SK-N-SH treated with all-trans-retinoic acid at 6 μM for 48 hours (cell line): ENCODE measurements around the gene WDR77.

Experiments
- ATAC-seq: fragments of 200-7000 bp; cut with Tn5 transposase; 3 replicates; pipeline ENCODE4 v1.9.1; 2020; ENCODE audit warnings: mild to moderate bottlenecking, moderate library complexity
- ARNTL ChIP-seq: fragments of 450-650 bp; formaldehyde crosslinking; IDR thresholded peaks from 2 replicates; pipeline ENCODE4 v1.5.0; 2020; ENCODE audit warnings: low read depth, mild to moderate bottlenecking, moderate library complexity, borderline replicate concordance
- BACH2 ChIP-seq: fragments of 250-450 bp; sonication (Bioruptor Pico); IDR thresholded peaks from 2 replicates; pipeline ENCODE4 v1.9.0; 2021; ENCODE audit warnings: mild to moderate bottlenecking, borderline replicate concordance
- CREB5 ChIP-seq: fragments of 250-450 bp; sonication (Bioruptor Pico); IDR thresholded peaks from 2 replicates; pipeline ENCODE4 v1.5.1; 2020; ENCODE audit warnings: low read depth, mild to moderate bottlenecking, moderate library complexity
- CSDC2 ChIP-seq: fragments of 250-450 bp; sonication (Bioruptor Pico); IDR thresholded peaks from 2 replicates; pipeline ENCODE4 v1.5.0; 2020; ENCODE audit warnings: mild to moderate bottlenecking, moderate library complexity
- ESRRG ChIP-seq: fragments of 250-450 bp; sonication (Bioruptor Pico); IDR thresholded peaks from 2 replicates; pipeline ENCODE4 v1.6.1; 2021; ENCODE audit warnings: mild to moderate bottlenecking
- GLIS3 ChIP-seq: fragments of 250-450 bp; sonication (Bioruptor Pico); IDR thresholded peaks from 2 replicates; pipeline ENCODE4 v1.5.0; 2020; ENCODE audit warnings: mild to moderate bottlenecking, moderate library complexity
- ISL1 ChIP-seq: fragments of 250-450 bp; sonication (Bioruptor Pico); IDR thresholded peaks from 2 replicates; pipeline ENCODE4 v2.1.2; 2022; ENCODE audit warnings: mild to moderate bottlenecking, moderate library complexity
- PATZ1 ChIP-seq: fragments of 250-450 bp; sonication (Bioruptor Pico); IDR thresholded peaks from 2 replicates; pipeline ENCODE4 v1.8.0; 2020; ENCODE audit warnings: mild to moderate bottlenecking, moderate library complexity, borderline replicate concordance
- PPARA ChIP-seq: fragments of 250-450 bp; sonication (Bioruptor Pico); IDR thresholded peaks from 2 replicates; pipeline ENCODE4 v1.5.0; 2020; ENCODE audit warnings: mild to moderate bottlenecking, borderline replicate concordance
- RARB ChIP-seq: fragments of 250-450 bp; sonication (Bioruptor Pico); IDR thresholded peaks from 2 replicates; pipeline ENCODE4 v1.8.0; 2021; ENCODE audit warnings: mild to moderate bottlenecking, moderate library complexity
- SNAI2 ChIP-seq: fragments of 250-450 bp; sonication (Bioruptor Pico); IDR thresholded peaks from 2 replicates; pipeline ENCODE4 v1.5.0; 2020; ENCODE audit warnings: mild to moderate bottlenecking, moderate library complexity
- ZC3H10 ChIP-seq: fragments of 250-450 bp; sonication (Bioruptor Pico); IDR thresholded peaks from 2 replicates; pipeline ENCODE4 v1.5.1; 2021; ENCODE audit warnings: mild to moderate bottlenecking, moderate library complexity
- ZFP3 ChIP-seq: fragments of 250-450 bp; sonication (Bioruptor Pico); IDR thresholded peaks from 2 replicates; pipeline ENCODE4 v1.5.0; 2020; ENCODE audit warnings: mild to moderate bottlenecking, moderate library complexity
- ZFP30 ChIP-seq: fragments of 450-650 bp; formaldehyde crosslinking; IDR thresholded peaks from 2 replicates; pipeline ENCODE4 v1.5.0; 2022; ENCODE audit warnings: mild to moderate bottlenecking, moderate library complexity
- ZNF565 ChIP-seq: fragments of 450-650 bp; formaldehyde crosslinking; conservative IDR thresholded peaks from 2 replicates; pipeline ENCODE4 v1.5.0; 2020; ENCODE audit warnings: low read depth, mild to moderate bottlenecking, moderate library complexity
- ZNF70 ChIP-seq: fragments of 450-650 bp; formaldehyde crosslinking; IDR thresholded peaks from 2 replicates; pipeline ENCODE4 v1.5.0; 2020; ENCODE audit warnings: mild to moderate bottlenecking, moderate library complexity
- ZNF8 ChIP-seq: fragments of 450-650 bp; formaldehyde crosslinking; IDR thresholded peaks from 2 replicates; pipeline ENCODE4 v1.5.0; 2020; ENCODE audit warnings: mild to moderate bottlenecking, moderate library complexity
- TF ChIP-seq, protein P1 (sequence below): fragments of 250-450 bp; sonication (Bioruptor Pico); IDR thresholded peaks from 2 replicates; pipeline ENCODE4 v1.5.0; 2020; ENCODE audit warnings: mild to moderate bottlenecking, moderate library complexity
- TF ChIP-seq, protein P2 (sequence below): fragments of 250-450 bp; sonication (Bioruptor Pico); IDR thresholded peaks from 2 replicates; pipeline ENCODE4 v1.8.0; 2021; ENCODE audit warnings: low read depth, mild to moderate bottlenecking, moderate library complexity, borderline replicate concordance

Gene WDR77

GRCh38 chr1:111448918-111449702 lies at the start of gene WDR77, which contains the start of gene ATP5PB:
Gene WDR77, minus strand, starts transcription at chr1:111449256. Its CDS starts 87 bp downstream, at chr1:111449169.
Gene ATP5PB, plus strand, starts transcription at chr1:111449464. Its CDS starts 78 bp downstream, at chr1:111449542.
- TF ChIP-seq, protein P1, sequence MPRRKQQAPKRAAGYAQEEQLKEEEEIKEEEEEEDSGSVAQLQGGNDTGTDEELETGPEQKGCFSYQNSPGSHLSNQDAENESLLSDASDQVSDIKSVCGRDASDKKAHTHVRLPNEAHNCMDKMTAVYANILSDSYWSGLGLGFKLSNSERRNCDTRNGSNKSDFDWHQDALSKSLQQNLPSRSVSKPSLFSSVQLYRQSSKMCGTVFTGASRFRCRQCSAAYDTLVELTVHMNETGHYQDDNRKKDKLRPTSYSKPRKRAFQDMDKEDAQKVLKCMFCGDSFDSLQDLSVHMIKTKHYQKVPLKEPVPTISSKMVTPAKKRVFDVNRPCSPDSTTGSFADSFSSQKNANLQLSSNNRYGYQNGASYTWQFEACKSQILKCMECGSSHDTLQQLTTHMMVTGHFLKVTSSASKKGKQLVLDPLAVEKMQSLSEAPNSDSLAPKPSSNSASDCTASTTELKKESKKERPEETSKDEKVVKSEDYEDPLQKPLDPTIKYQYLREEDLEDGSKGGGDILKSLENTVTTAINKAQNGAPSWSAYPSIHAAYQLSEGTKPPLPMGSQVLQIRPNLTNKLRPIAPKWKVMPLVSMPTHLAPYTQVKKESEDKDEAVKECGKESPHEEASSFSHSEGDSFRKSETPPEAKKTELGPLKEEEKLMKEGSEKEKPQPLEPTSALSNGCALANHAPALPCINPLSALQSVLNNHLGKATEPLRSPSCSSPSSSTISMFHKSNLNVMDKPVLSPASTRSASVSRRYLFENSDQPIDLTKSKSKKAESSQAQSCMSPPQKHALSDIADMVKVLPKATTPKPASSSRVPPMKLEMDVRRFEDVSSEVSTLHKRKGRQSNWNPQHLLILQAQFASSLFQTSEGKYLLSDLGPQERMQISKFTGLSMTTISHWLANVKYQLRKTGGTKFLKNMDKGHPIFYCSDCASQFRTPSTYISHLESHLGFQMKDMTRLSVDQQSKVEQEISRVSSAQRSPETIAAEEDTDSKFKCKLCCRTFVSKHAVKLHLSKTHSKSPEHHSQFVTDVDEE (CRISPR knock-in tag), result no peak
- TF ChIP-seq ESRRG (CRISPR knock-in tag), result no peak
- TF ChIP-seq BACH2 (CRISPR knock-in tag), result no peak
- no peak for TF ChIP-seq ZNF70 (CRISPR knock-in tag)
- no peak for TF ChIP-seq CSDC2
- no peak for TF ChIP-seq PATZ1 (CRISPR knock-in tag)
- no peak for TF ChIP-seq SNAI2 (CRISPR knock-in tag)
- no peak for TF ChIP-seq RARB (CRISPR knock-in tag)
- TF ChIP-seq ISL1, result no peak
- TF ChIP-seq CREB5 (CRISPR knock-in tag), result no peak
- TF ChIP-seq ZNF8 (CRISPR knock-in tag), result no peak
- TF ChIP-seq GLIS3, result no peak
- ATAC-seq, result peak; percentile 97

GRCh38 chr1:111497592-111497991 lies 48.5 kb upstream of the WDR77 start:
- no peak for TF ChIP-seq SNAI2 (CRISPR knock-in tag)
- TF ChIP-seq PPARA (CRISPR knock-in tag), result no peak
- TF ChIP-seq ZNF8 (CRISPR knock-in tag), result no peak
- no peak for TF ChIP-seq CSDC2
- TF ChIP-seq, protein P2, sequence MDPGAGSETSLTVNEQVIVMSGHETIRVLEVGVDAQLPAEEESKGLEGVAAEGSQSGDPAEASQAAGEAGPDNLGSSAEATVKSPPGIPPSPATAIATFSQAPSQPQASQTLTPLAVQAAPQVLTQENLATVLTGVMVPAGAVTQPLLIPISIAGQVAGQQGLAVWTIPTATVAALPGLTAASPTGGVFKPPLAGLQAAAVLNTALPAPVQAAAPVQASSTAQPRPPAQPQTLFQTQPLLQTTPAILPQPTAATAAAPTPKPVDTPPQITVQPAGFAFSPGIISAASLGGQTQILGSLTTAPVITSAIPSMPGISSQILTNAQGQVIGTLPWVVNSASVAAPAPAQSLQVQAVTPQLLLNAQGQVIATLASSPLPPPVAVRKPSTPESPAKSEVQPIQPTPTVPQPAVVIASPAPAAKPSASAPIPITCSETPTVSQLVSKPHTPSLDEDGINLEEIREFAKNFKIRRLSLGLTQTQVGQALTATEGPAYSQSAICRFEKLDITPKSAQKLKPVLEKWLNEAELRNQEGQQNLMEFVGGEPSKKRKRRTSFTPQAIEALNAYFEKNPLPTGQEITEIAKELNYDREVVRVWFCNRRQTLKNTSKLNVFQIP (CRISPR knock-in tag), result no peak
- no peak for TF ChIP-seq ZFP30 (CRISPR knock-in tag)
- no peak for TF ChIP-seq BACH2 (CRISPR knock-in tag)
- TF ChIP-seq ESRRG (CRISPR knock-in tag), result no peak
- TF ChIP-seq ZC3H10 (CRISPR knock-in tag), result no peak
- TF ChIP-seq ARNTL (CRISPR knock-in tag), result no peak
- TF ChIP-seq RARB (CRISPR knock-in tag), result no peak
- no peak for TF ChIP-seq ZFP3
- TF ChIP-seq, protein P1 (CRISPR knock-in tag), result no peak
- TF ChIP-seq ZNF565 (CRISPR knock-in tag), result no peak
- ATAC-seq, result no peak
